NK-92 treated with Interleukin-12 subunit alpha and Interleukin-12 subunit beta, amount 100 ng/mL, for 24 hours (cell line): Measurements from ENCODE around the gene ZNF567.
"Not testable (repeated sequence)": the region's sequence is repeated elsewhere in the genome, so short reads cannot be mapped to it uniquely, and the experiment has no call there.

Source experiments
- DNase-seq: peaks from one replicate; lab custom pipeline; 2025; lab: John Stamatoyannopoulos, UW

Gene ZNF567

GRCh38 chr19:36687214-36688056 is at the start of gene ZNF567:
TSS of gene ZNF567 (plus strand) at chr19:36687612. CDS start at chr19:36694868, 7,256 bp downstream.
- DNase-seq: peak; percentile 28

DNA sequence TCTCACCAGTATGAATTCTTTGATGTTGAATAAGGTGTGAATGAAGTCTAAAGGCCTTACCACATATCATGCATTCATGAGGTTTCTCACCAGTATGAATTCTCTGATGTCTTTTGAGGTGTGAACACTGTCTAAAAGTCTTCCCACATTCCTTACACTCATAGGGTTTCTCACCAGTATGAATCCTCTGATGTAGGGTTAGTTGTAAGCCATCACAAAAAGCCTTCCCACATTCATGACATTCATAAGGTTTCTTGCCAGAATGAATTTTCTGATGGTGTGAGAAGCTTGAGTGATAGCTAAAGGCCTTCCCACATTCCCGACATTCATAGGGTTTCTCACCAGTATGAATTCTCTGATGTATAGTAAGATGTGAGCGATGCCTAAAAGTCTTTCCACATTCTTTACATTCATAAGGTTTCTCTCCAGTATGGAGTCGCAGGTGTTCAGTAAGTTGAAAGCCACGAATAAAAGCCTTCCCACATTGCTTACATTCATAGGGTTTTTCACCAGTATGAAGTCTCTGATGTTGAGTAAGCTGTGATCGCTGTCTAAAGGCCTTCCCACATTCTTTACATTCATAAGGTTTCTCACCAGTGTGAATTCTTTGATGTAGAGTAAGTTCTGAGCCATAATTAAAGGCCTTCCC is 48.4 kb upstream of the ZNF567 start:
- DNase-seq: no peak

DNA sequence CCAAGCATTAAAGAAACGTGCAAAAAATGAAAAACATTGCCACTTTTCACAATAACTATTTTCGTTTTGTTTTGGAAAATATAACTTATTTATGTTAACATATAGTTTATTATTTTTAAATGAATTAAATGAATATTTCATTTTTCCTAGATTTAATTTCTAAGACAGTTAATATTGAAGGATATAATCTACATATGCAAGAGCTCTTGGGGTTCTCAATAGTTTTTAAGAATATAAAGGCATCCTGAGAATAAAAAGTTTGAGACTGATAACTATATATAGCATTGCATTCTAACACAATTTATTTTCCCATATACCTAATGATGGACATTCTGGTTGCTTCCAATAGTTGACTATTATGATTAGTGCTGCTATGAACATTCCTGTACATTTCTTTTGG is 40.7 kb upstream of the ZNF567 start:
- no peak for DNase-seq

- DNase-seq: no peak
These were observed 34.5 kb upstream of the ZNF567 start for GRCh38 chr19:36652958-36653357.

DNA sequence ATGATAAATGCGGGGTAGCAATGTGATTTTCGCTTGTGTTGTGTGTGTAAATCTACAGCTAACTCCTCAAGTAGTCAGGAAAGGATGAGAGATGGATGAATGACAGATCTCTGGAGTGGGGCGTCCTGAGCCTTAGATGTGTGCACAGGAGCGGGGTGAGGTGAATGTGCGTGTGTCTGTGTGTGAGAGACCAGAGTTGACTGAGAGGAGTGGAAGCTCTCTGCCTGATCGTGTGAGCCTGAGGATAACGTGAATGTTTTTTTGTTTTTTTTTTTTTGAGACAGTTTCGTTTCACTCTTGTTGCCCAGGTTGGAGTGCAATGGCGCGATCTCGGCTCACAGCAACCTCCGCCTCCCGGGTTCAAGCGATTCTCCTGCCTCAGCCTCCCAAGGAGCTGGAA is 21.6 kb upstream of the ZNF567 start:
- DNase-seq: no peak

DNA sequence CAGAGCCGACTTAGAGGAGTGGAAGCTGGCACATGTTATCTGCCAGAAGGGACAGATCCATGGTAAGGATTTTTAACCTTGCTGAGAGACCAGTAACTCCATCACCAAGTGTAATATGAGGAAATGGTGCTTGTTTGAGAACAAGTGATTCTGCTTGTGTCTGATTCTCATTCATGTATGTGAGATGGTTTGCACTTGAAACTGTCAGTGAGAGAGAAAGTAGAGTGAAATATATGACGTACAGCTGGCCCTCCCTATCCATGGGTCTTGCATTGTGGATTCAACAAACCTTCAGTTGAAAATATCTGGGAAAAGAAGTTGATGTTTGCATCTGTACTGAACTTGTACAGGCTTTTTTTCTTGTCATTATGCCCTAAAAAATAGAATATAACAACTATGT is 18.8 kb upstream of the ZNF567 start:
- no peak for DNase-seq

- DNase-seq: no peak
These were observed 15.0 kb upstream of the ZNF567 start for GRCh38 chr19:36672368-36672767.

- DNase-seq: no peak
These were observed 13.2 kb upstream of the ZNF567 start for GRCh38 chr19:36674201-36674600.

GRCh38 chr19:36679455-36679854 is 8.0 kb upstream of the ZNF567 start:
- DNase-seq: no peak

- DNase-seq: no peak
These were observed 1.6 kb upstream of the ZNF567 start for GRCh38 chr19:36685835-36686234.

DNA sequence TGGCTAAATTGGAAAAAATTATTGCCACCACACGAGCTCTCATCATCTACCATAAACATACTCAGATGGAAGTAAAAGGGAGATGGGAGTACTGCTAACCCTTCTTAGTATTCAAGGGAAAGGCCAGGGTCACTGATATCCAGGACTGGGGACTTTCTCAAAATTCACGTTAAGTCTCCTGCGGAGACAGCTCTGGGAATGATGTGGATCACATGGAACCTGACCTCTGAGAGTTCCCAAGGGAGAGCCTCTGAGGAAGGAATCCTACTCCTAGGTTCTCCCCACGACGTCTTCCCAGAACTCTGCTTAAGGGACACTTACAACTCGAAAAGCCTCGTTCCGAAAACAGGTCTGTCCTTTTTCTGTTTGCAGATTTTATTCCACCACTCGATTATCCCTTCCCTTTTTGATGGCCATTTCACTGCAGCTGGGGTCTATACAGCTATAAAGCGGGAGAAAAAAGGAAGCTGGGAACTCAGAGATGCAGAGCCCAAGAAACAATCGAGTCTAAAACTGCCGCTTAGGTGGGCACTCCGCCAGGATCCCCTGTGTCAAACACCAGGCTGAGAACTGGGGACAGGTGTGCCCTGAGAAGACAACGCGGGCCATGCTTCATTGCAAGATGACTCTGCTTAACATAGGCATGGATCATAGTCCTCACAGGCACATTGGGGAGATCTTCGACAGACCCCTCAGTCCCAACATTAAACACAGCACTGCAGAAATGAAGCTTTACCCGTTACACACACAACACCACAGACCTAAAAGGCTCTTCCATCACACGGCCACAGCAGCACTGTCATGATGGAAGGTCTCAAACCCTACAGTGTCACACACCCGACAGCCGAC is 823 bp upstream of the ZNF567 start:
- no peak for DNase-seq

- no peak for DNase-seq
These were observed 646 bp downstream of the ZNF567 start for GRCh38 chr19:36688058-36688457.

- no peak for DNase-seq
These were observed 19.7 kb downstream of the ZNF567 start for GRCh38 chr19:36707134-36707533.

DNA sequence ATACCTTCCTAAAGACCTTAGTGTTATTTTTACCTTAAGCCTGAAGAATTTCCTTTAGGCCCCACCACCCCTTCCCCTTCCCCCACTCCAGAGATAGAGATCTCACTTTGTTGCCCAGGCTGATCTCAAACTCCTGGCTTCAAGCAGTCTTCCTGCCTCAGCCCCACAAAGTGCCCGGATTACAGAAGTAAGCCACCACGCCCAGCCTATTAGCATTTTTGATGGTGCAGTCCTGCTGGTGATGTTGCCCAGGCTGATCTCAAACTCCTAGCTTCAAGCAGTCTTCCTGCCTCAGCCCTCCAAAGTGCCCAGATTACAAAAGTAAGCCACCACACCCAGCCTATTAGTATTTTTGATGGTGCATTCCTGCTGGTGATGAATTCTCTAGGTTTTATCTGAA is 22.0 kb downstream of the ZNF567 start:
- DNase-seq: no peak

GRCh38 chr19:36719687-36720556 is 32.5 kb downstream of the ZNF567 start:
- DNase-seq: no peak

DNA sequence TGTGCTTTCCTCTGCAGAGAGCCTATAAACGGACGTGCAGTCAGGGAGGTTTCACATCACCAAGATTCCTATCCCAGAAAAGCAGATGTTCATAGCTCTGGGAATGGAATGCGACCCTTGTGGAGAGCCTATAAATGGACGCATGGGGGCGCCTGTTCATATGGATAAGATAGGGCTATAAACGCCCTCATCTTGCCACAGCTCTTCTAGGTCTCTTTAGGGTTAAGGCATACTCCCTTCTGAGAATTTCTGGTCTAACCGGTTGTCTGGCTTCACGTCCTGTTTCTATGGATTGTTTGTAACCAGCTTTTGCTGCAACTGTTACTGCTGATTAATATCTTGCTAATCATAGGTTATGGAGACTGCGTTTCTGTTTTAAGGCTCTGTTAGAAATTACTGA is 48.8 kb downstream of the ZNF567 start:
- DNase-seq: not testable (repeated sequence)

DNA sequence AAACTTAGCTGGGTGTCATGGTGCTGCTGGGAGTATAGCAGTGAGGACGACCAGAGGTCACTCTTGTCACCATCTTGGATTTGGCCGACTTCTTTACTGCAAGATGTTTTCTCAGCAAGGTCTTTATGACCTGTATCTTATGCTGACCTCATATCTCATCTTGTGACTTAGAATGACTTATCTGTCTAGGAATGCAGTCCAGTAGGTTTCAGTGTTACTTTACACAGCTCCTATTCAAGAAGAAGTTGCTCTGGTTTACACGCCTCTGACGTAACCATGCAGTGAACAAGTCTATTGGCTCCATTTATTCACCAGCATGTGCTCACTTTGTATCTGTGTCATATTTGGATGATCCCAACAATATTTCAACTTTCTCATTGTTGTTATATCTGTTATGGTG is 58.5 kb downstream of the ZNF567 start:
- no peak for DNase-seq

DNA sequence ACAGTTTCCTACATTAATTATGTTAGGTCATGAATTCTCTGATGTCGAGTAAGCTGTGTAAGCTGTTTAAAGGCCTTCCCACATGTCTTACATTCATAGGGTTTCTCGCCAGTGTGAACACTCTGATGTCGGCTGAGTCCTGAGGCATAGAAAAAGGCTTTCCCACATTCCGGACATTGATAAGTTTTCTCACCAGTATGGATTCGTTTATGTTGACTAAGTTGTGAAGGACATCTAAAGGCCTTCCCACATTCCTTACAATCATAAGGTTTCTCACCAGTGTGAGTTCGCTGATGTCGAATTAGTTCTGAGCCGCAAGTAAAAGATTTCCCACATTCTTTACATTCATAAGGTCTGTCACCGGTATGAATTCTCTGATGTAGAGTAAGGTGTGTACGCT is 60.3 kb downstream of the ZNF567 start:
- DNase-seq: no peak

GRCh38 chr19:36748431-36749275 is 61.2 kb downstream of the ZNF567 start:
- DNase-seq: no peak

GRCh38 chr19:36749613-36750012 is 62.2 kb downstream of the ZNF567 start:
- not testable (repeated sequence) for DNase-seq
